Esophagus (tissue), 2 donors: ENCODE measurements around the gene DLG5. TPM values are rescaled to one million over a fixed set of nuclear protein-coding genes. Genes with fewer than 3 reads are reported as not detected.
A peak's percentile ranks its signal among the peaks of the same experiment; 100 is the strongest.

Source experiments
- H3K27ac ChIP-seq, 2 donors: one replicate each; pipeline ENCODE4 v1.5.1; 2013; ENCODE audit warnings: low read depth in 2 of 2, mild to moderate bottlenecking in 2 of 2, inconsistent platforms in 1 of 2, low read length in 1 of 2, moderate library complexity in 1 of 2
- H3K27me3 ChIP-seq, 2 donors: one replicate each; pipeline ENCODE4 v1.6.1; 2013; ENCODE audit warnings: low read length in 2 of 2, control low read depth in 1 of 2, mild to moderate bottlenecking in 1 of 2; ENCODE audit not compliant: insufficient read depth in 2 of 2, control insufficient read depth in 1 of 2
- H3K36me3 ChIP-seq, 2 donors: one replicate each; pipeline ENCODE4 v1.6.1; 2013; ENCODE audit warnings: low read length in 1 of 2; ENCODE audit not compliant: control insufficient read depth in 2 of 2, insufficient read depth in 2 of 2
- H3K4me1 ChIP-seq, 2 donors: one replicate each; pipeline ENCODE4 v1.6.1; 2013; ENCODE audit warnings: low read length in 1 of 2; ENCODE audit not compliant: control insufficient read depth in 2 of 2, insufficient read depth in 2 of 2
- H3K4me3 ChIP-seq, 2 donors: one replicate each; pipeline ENCODE4 v1.5.1; 2013; ENCODE audit warnings: low read length in 2 of 2, mild to moderate bottlenecking in 2 of 2, low read depth in 1 of 2, moderate library complexity in 1 of 2
- H3K9me3 ChIP-seq, 2 donors: one replicate each; pipeline ENCODE4 v1.6.1; 2013; ENCODE audit warnings: mild to moderate bottlenecking in 2 of 2, low read depth in 1 of 2, low read length in 1 of 2, moderate library complexity in 1 of 2; ENCODE audit not compliant: control insufficient read depth in 2 of 2, insufficient read depth in 1 of 2
- WGBS, 2 donors: extraction: QIAGEN DNeasy Blood & Tissue Kit; methylation state at CpG; one replicate each; pipeline ENCODE4 v1.1.7; 2013; 5-methylcytosine and 5-hydroxymethylcytosine counted together
- polyA plus RNA-seq, 2 donors: library from polyadenylated mRNA; stranded (reverse); fragments of 200-250 nt; gene quantifications; one replicate each; pipeline ENCODE4 v1.2.3, GENCODE V29; 2013
- donor health status: healthy with polysubstance abuse.
- donor health status: Bipolar disorder and iron deficiency.

DLG5 gene
- polyA plus RNA-seq, 2 donors = 13.9 to 17.4 TPM

- H3K27me3 ChIP-seq = no peaks in the 10 kb centered on the region
- 31 to 35% methylated on average over 19 of the region's 19 CpGs for WGBS, 2 donors
- H3K27ac ChIP-seq = peak overlapping the region; percentile 88 to 96
- no peaks in the 10 kb centered on the region for H3K36me3 ChIP-seq
- H3K4me1 ChIP-seq = peaks cover 21 to 39% of the 10 kb centered on the region in 2 donors
- H3K4me3 ChIP-seq = no peak overlapping the region
- no peaks in the 10 kb centered on the region for H3K9me3 ChIP-seq
Measured at GRCh38 chr10:77898323-77899079, 28.1 kb downstream of the DLG5 start.

DNA sequence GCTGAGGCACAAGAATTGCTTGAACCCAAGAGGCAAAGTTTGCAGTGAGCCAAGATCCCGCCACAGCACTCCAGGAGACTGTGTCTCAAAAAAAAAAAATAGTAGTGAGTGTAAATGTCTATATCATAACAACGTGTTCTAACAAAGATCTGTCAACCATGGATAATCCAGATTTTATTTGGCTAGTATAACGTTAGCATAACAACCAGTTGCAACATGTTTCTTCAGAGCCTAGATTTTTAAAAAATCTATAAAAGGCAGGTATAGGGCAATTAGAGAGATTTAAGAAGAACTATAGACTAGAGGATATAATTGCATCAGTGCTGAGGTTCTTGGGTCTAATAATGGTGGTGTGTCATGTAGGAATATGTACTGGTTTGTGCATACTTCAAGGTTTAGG lies 30.5 kb downstream of the DLG5 start:
- Histone ChIP-seq H3K9me3 (no peaks in the 10 kb centered on the region), H3K36me3 (no peaks in the 10 kb centered on the region), H3K4me3 (no peak overlapping the region), H3K27ac (no peak overlapping the region), H3K4me1 (peaks cover 20 to 38% of the 10 kb centered on the region in 2 donors), H3K27me3 (no peaks in the 10 kb centered on the region)
- WGBS, 2 donors = 44 to 58% methylated on average over 3 of the region's 3 CpGs

DNA sequence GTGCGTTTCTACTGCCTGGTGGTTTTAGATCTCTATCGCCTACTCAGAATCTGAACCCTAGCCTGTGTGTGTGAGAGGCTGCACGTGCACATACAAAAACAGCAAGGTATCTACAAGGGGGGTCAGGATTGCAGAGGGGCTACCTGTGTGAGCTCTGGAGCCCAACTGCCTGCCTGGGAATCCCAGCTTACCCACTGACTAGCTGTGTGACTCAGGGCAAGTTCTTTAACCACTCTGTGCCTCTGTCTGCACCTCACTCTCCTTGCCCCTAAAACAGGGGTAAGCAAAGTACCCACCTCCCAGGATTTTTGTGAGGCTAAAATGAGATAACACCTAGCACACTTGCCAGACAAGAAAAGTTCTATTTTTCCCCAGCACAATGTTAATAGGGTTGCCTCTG lies 32.5 kb downstream of the DLG5 start:
- no peak overlapping the region for H3K27ac ChIP-seq
- H3K4me3 ChIP-seq = no peak overlapping the region
- H3K9me3 ChIP-seq = no peaks in the 10 kb centered on the region
- no peaks in the 10 kb centered on the region for H3K36me3 ChIP-seq
- H3K4me1 ChIP-seq = peaks cover 17 to 35% of the 10 kb centered on the region in 2 donors
- no peaks in the 10 kb centered on the region for H3K27me3 ChIP-seq
- 67 to 76% methylated on average over 3 of the region's 3 CpGs for WGBS, 2 donors

GRCh38 chr10:77893386-77893785 lies 33.2 kb downstream of the DLG5 start:
- no peak overlapping the region for H3K27ac ChIP-seq
- no peaks in the 10 kb centered on the region for H3K27me3 ChIP-seq
- no peaks in the 10 kb centered on the region for H3K36me3 ChIP-seq
- H3K4me3 ChIP-seq = no peak overlapping the region
- WGBS, 2 donors = 79 to 83% methylated on average over 8 of the region's 8 CpGs
- H3K4me1 ChIP-seq = peaks cover 14 to 33% of the 10 kb centered on the region in 2 donors
- H3K9me3 ChIP-seq = no peaks in the 10 kb centered on the region

DNA sequence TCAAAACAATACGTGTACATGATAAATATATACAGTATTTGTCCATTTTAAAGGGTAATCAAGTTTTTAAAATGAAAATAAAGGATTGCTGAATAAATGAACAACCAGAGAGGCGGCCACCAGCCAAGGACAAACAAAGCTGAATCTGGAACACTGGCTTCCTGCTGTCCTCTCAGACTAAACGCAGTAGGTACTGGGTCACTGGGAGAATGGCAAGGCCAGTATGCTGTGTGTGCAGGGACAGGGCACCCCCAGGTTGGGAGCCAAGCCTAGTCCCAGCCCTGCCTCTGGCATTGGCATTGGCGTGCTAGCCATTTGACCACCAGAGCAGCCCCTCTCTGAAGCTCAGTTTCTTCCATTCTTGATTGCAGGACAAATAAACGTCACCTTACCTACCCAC lies 33.8 kb downstream of the DLG5 start:
- no peak overlapping the region for H3K27ac ChIP-seq
- H3K4me3 ChIP-seq = no peak overlapping the region
- H3K9me3 ChIP-seq = no peaks in the 10 kb centered on the region
- no peaks in the 10 kb centered on the region for H3K27me3 ChIP-seq
- H3K4me1 ChIP-seq = peaks cover 18 to 30% of the 10 kb centered on the region in 2 donors
- WGBS, 2 donors = 72 to 76% methylated on average over 5 of the region's 5 CpGs
- H3K36me3 ChIP-seq = no peaks in the 10 kb centered on the region

GRCh38 chr10:77892021-77892739 lies 34.4 kb downstream of the DLG5 start:
- no peaks in the 10 kb centered on the region for H3K27me3 ChIP-seq
- no peak overlapping the region for H3K4me3 ChIP-seq
- WGBS, 2 donors = 48 to 50% methylated on average over 8 of the region's 8 CpGs
- peak overlapping the region in 1 of 2 donors; percentile 47 for H3K27ac ChIP-seq
- H3K9me3 ChIP-seq = no peaks in the 10 kb centered on the region
- no peaks in the 10 kb centered on the region for H3K36me3 ChIP-seq
- H3K4me1 ChIP-seq = peaks cover 18 to 31% of the 10 kb centered on the region in 2 donors

DNA sequence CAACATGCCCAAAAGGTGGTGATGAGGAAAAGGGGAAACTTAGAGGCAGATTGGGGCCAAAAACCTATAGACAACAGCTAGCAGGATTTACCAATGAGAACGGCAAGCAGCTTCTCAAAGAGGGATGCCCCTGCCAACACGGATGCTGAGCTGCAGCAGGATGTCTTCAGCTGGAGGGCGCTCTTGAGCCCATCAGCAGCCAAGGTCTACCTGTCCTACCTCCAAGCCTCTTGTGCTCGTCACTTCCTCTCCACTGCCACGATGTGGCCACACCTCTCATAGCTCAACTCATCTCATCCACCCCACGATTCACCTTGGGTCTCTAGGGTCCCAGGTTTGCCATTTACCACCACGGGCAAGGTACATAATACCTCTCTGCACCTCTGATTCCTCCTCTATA lies 36.5 kb downstream of the DLG5 start:
- peak overlapping the region in 1 of 2 donors; percentile 73 for H3K27ac ChIP-seq
- H3K4me1 ChIP-seq = peaks cover 18 to 33% of the 10 kb centered on the region in 2 donors
- H3K36me3 ChIP-seq = no peaks in the 10 kb centered on the region
- H3K4me3 ChIP-seq = no peak overlapping the region
- WGBS, 2 donors = 80 to 91% methylated on average over 7 of the region's 7 CpGs
- H3K27me3 ChIP-seq = no peaks in the 10 kb centered on the region
- no peaks in the 10 kb centered on the region for H3K9me3 ChIP-seq

- peak overlapping the region; percentile 62 to 73 for H3K27ac ChIP-seq
- H3K9me3 ChIP-seq = no peaks in the 10 kb centered on the region
- no peak overlapping the region for H3K4me3 ChIP-seq
- H3K4me1 ChIP-seq = peaks cover 18 to 27% of the 10 kb centered on the region in 2 donors
- H3K36me3 ChIP-seq = no peaks in the 10 kb centered on the region
- WGBS, 2 donors = 37 to 61% methylated on average over 8 of the region's 8 CpGs
- no peaks in the 10 kb centered on the region for H3K27me3 ChIP-seq
Measured at GRCh38 chr10:77889277-77889903, 37.2 kb downstream of the DLG5 start.

GRCh38 chr10:77888356-77888703 lies 38.2 kb downstream of the DLG5 start:
- Histone ChIP-seq H3K36me3 (no peaks in the 10 kb centered on the region), H3K27ac (peak overlapping the region; percentile 60 to 78), H3K4me3 (no peak overlapping the region), H3K9me3 (no peaks in the 10 kb centered on the region), H3K27me3 (no peaks in the 10 kb centered on the region), H3K4me1 (peaks cover 14 to 23% of the 10 kb centered on the region in 2 donors)
- WGBS, 2 donors = 40 to 54% methylated on average over 7 of the region's 7 CpGs
